ENCODE data around the gene GBP6.

- TF ChIP-seq CTCF (IDR thresholded peaks at IDR 0.05) = no peak
- no peak for TF ChIP-seq TCF7 (CRISPR knock-in tag; IDR thresholded peaks at IDR 0.05; ENCODE audit: low read depth)
- no peak for TF ChIP-seq ATF2 (CRISPR knock-in tag; IDR thresholded peaks at IDR 0.05; ENCODE audit: borderline replicate concordance, low read depth)
- no peak for TF ChIP-seq ZNF263 (CRISPR knock-in tag; IDR thresholded peaks at IDR 0.05; ENCODE audit: low read depth)
- no peak for TF ChIP-seq MAX (CRISPR knock-in tag; IDR thresholded peaks at IDR 0.05)
Measured at GRCh38 chr1:89361681-89362080, 2.2 kb upstream of the GBP6 start.
